Measurements from ENCODE around the gene CCR4. TPM values are rescaled to one million over a fixed set of nuclear protein-coding genes. Genes with fewer than 3 reads are reported as not detected.
"Not testable (repeated sequence)": the region's sequence is repeated elsewhere in the genome, so short reads cannot be mapped to it uniquely, and the experiment has no call there.

The CCR4 gene
- total and polyA plus RNA-seq, 10 of the 15 experiments (the other 5 are each of a cell fraction or from before 2014, with no cell fraction given) = 0.41 to 12.4 (median 5.3) TPM

DNA sequence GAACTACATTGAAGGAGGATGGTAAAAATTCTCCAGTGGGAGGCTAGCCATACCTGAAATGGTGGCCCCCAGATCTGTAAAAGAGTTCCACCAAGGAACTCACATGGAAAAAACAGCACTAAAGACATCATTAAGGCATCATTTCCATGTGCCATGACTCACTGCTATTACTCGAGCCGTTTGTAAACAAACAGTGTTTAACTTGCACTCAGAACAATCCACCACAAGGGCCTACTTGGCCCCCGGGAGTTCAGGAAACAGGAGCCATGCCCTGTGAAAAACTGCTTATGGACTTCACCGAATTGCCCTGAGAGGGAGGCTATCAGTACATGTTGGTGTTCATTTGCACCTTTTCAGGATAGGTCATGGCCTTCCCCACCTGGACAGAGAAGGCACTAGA, 18.2 kb downstream of the CCR4 start (continued):
- TF ChIP-seq SUZ12 (IDR thresholded peaks at IDR 0.05; ENCODE audit: unreplicated experiment) (no peak), ESRRA (IDR thresholded peaks at IDR 0.05; ENCODE audit: low read length) (no peak), SIX5 (IDR thresholded peaks at IDR 0.05; ENCODE audit: low read depth, low read length, severe bottlenecking) (no peak), YBX1 (IDR thresholded peaks at IDR 0.05) (no peak)
- TF ChIP-seq, protein P1, sequence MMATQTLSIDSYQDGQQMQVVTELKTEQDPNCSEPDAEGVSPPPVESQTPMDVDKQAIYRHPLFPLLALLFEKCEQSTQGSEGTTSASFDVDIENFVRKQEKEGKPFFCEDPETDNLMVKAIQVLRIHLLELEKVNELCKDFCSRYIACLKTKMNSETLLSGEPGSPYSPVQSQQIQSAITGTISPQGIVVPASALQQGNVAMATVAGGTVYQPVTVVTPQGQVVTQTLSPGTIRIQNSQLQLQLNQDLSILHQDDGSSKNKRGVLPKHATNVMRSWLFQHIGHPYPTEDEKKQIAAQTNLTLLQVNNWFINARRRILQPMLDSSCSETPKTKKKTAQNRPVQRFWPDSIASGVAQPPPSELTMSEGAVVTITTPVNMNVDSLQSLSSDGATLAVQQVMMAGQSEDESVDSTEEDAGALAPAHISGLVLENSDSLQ (IDR thresholded peaks at IDR 0.05) = no peak

GRCh38 chr3:32971291-32971690, 19.8 kb downstream of the CCR4 start:
- H3K27me3 ChIP-seq (replicated peaks in 1 of 2; ENCODE audit: control insufficient read depth in 2 of 2, insufficient read depth in 2 of 2, low read length in 1 of 2); RAD21 ChIA-PET (ENCODE audit: unreplicated experiment); H3K9me3 ChIP-seq (replicated peaks; ENCODE audit: control insufficient read depth, insufficient read depth, low read length); H3K27ac ChIP-seq (ENCODE audit: control insufficient read depth, insufficient read depth); BruUV-seq (replicated peaks); H3K4me1 ChIP-seq (ENCODE audit: control insufficient read depth, insufficient read depth, low read length); H4K20me1 ChIP-seq (ENCODE audit: control insufficient read depth, insufficient read depth); SMC1A ChIA-PET (ENCODE audit: uncharacterized antibody, unreplicated experiment); in situ Hi-C loops (cut with MboI); H3K4me2 ChIP-seq (ENCODE audit: control insufficient read depth, insufficient read depth); H3K4me3 ChIP-seq; H3K9ac ChIP-seq (ENCODE audit: control insufficient read depth, insufficient read depth, low read length); H3K79me2 ChIP-seq (ENCODE audit: control insufficient read depth, insufficient read depth, low read length); intact Hi-C loops (cut with micrococcal nuclease; ENCODE audit: unreplicated experiment); FAIRE-seq; ATAC-seq; H3K36me3 ChIP-seq (ENCODE audit: control insufficient read depth in 2 of 2, insufficient read depth in 2 of 2, low read length in 1 of 2); H2AFZ ChIP-seq (ENCODE audit: control insufficient read depth, low read depth, low read length); DNase-seq (ENCODE audit: low read depth, low spot score); POLR2A ChIA-PET: not testable (repeated sequence)
- CTCF ChIA-PET = interaction anchor here (0.6 to 1.1 kb wide), 2 partner anchors 9 to 28 kb away, joined by 4 to 5 read pairs; no protein-coding TSS in a partner anchor
- 77% methylated on average over 7 of the region's 7 CpGs for WGBS (ENCODE audit: insufficient coverage, insufficient replicate concordance, low lambda C conversion rate, missing lambda C conversion rate)

Measured in GM12878 (cell line).